SK-N-SH (cell line): ENCODE data around the gene RARA. TPM values are rescaled to one million over a fixed set of nuclear protein-coding genes. Genes with fewer than 3 reads are reported as not detected.

Source experiments
- CTCF ChIA-PET: fragments of 300-600, 350-600 bp; formaldehyde crosslinking; extraction: SDS; loops from one replicate; lab custom pipeline; 2021; lab: Yijun Ruan, JAX
- POLR2A ChIA-PET: fragments of 350-600 bp; sonication (Branson Sonifier 250); formaldehyde crosslinking; extraction: SDS; loops from one replicate; lab custom pipeline; 2020; ENCODE audit warnings: antibody characterized with exemption, inconsistent platforms; lab: Yijun Ruan, JAX
- DNase-seq: peaks from one replicate; pipeline ENCODE4 v3.0.0; 2012
- H2AFZ ChIP-seq: fragments of 200-600 bp; sonication (generic); 2 replicates; pipeline ENCODE4 v1.8.1; 2016; ENCODE audit warnings: antibody characterized with exemption, mild to moderate bottlenecking, low read depth
- H3F3A ChIP-seq: fragments of 200-600 bp; sonication (generic); replicated peaks from 2 replicates; pipeline ENCODE3; 2016; ENCODE audit warnings: antibody characterized with exemption, mild to moderate bottlenecking; ENCODE audit not compliant: insufficient read depth
- H3K27ac ChIP-seq, 2 experiments: fragments of 200-500 bp in 1 of 2; fragments of 200-600 bp in 1 of 2; sonication (Bioruptor generic) in 1 of 2; sonication (generic), shearing (Covaris generic) in 1 of 2; 2 replicates each; pipeline versions ENCODE4 v1.5.1 to v1.6.1; 2014 to 2016; ENCODE audit warnings: low read depth in 2 of 2, inconsistent platforms in 1 of 2, low read length in 1 of 2, mild to moderate bottlenecking in 1 of 2, mixed read lengths in 1 of 2
- H3K27me3 ChIP-seq: fragments of 200-600 bp; sonication (generic), shearing (Covaris generic); 2 replicates; pipeline ENCODE4 v1.6.1; 2016; ENCODE audit warnings: mixed run types; ENCODE audit not compliant: insufficient read depth
- H3K36me3 ChIP-seq, 2 experiments: fragments of 200-500 bp in 1 of 2; fragments of 200-600 bp in 1 of 2; sonication (Bioruptor generic) in 1 of 2; sonication (generic) in 1 of 2; replicated peaks in 1 of 2; 2 replicates each; pipeline versions ENCODE3 to v1.5.1; 2014 to 2016; ENCODE audit warnings: low read length in 1 of 2, mild to moderate bottlenecking in 1 of 2; ENCODE audit not compliant: insufficient read depth in 2 of 2, control insufficient read depth in 1 of 2
- H3K4me1 ChIP-seq, 2 experiments: fragments of 200-500 bp in 1 of 2; fragments of 200-600 bp in 1 of 2; sonication (Bioruptor generic) in 1 of 2; sonication (generic), shearing (Covaris generic) in 1 of 2; 2 replicates each; pipeline versions ENCODE4 v1.5.1 to v1.6.1; 2014 to 2016; ENCODE audit warnings: low read depth in 1 of 2, low read length in 1 of 2, mixed run types in 1 of 2; ENCODE audit not compliant: insufficient read depth in 2 of 2, control insufficient read depth in 1 of 2
- H3K4me2 ChIP-seq: fragments of 200-600 bp; sonication (generic), shearing (Covaris generic); 2 replicates; pipeline ENCODE4 v1.6.1; 2017; ENCODE audit warnings: mixed run types
- H3K4me3 ChIP-seq, 2 experiments: fragments of 200-500 bp in 1 of 2; fragments of 200-600 bp in 1 of 2; sonication (Bioruptor generic) in 1 of 2; sonication (generic), shearing (Covaris generic) in 1 of 2; 2 replicates each; pipeline versions ENCODE4 v1.5.1 to v1.8.1; 2014 to 2016; ENCODE audit warnings: low read depth in 2 of 2, inconsistent platforms in 1 of 2, low read length in 1 of 2, mild to moderate bottlenecking in 1 of 2, mixed read lengths in 1 of 2, moderate library complexity in 1 of 2
- H3K79me2 ChIP-seq: fragments of 200-600 bp; sonication (generic); 2 replicates; pipeline ENCODE4 v1.8.1; 2017; ENCODE audit warnings: mild to moderate bottlenecking; ENCODE audit not compliant: insufficient read depth
- H3K9ac ChIP-seq: fragments of 200-600 bp; sonication (generic); 2 replicates; pipeline ENCODE4 v1.6.1; 2017; ENCODE audit warnings: mixed run types
- H3K9me2 ChIP-seq: fragments of 200-600 bp; sonication (generic); 2 replicates; pipeline ENCODE4 v1.6.1; 2017; ENCODE audit warnings: mixed run types
- H3K9me3 ChIP-seq: fragments of 200-600 bp; sonication (generic); 2 replicates; pipeline ENCODE4 v1.6.1; 2017; ENCODE audit warnings: mixed run types, mild to moderate bottlenecking, moderate library complexity
- H4K20me1 ChIP-seq: fragments of 200-600 bp; sonication (generic); 2 replicates; pipeline ENCODE4 v1.6.1; 2017; ENCODE audit warnings: mild to moderate bottlenecking, mixed run types; ENCODE audit not compliant: insufficient read depth
- CHD2 ChIP-seq: fragments of 150-350 bp; IDR thresholded peaks from 2 replicates; pipeline ENCODE4 v1.6.1; 2018; ENCODE audit warnings: low read length; ENCODE audit not compliant: partially characterized antibody
- ELF1 ChIP-seq: IDR thresholded peaks from 2 replicates; pipeline ENCODE4 v1.4.0; 2012
- EP300 ChIP-seq, 2 experiments: IDR thresholded peaks; 2 replicates each; pipeline versions ENCODE4 v1.4.0 to v1.6.1; 2012; ENCODE audit warnings: borderline replicate concordance in 1 of 2, low read depth in 1 of 2, low read length in 1 of 2
- FOSL2 ChIP-seq: IDR thresholded peaks from 2 replicates; pipeline ENCODE4 v1.4.0; 2012; ENCODE audit warnings: low read depth, mild to moderate bottlenecking, moderate library complexity, borderline replicate concordance
- FOXM1 ChIP-seq: IDR thresholded peaks from 2 replicates; pipeline ENCODE4 v1.4.0; 2012; ENCODE audit warnings: low read depth, mild to moderate bottlenecking
- IRF3 ChIP-seq: fragments of 150-350 bp; IDR thresholded peaks from 2 replicates; pipeline ENCODE4 v1.6.1; 2016; ENCODE audit warnings: mild to moderate bottlenecking, low read depth, low read length
- PBX3 ChIP-seq: IDR thresholded peaks from 2 replicates; pipeline ENCODE4; 2012
- POLR2AphosphoS5 ChIP-seq: IDR thresholded peaks from 2 replicates; pipeline ENCODE4 v1.6.1; 2012; ENCODE audit warnings: low read depth, low read length
- RCOR1 ChIP-seq: fragments of 150-350 bp; IDR thresholded peaks from 2 replicates; pipeline ENCODE4 v1.6.1; 2017; ENCODE audit warnings: antibody characterized with exemption, low read length
- RXRA ChIP-seq: IDR thresholded peaks from 2 replicates; pipeline ENCODE4 v1.4.0; 2012; ENCODE audit warnings: low read depth, mild to moderate bottlenecking, borderline replicate concordance
- TCF12 ChIP-seq: IDR thresholded peaks from 2 replicates; pipeline ENCODE4 v1.4.0; 2012
- TEAD4 ChIP-seq: IDR thresholded peaks from 2 replicates; pipeline ENCODE4 v1.4.0; 2012; ENCODE audit warnings: mild to moderate bottlenecking, borderline replicate concordance; ENCODE audit not compliant: insufficient read depth
- WGBS: methylation state at CpG from one replicate; pipeline ENCODE4 v1.1.6; 2017; ENCODE audit warnings: low lambda C conversion rate; 5-methylcytosine and 5-hydroxymethylcytosine counted together
- polyA plus RNA-seq, 3 experiments: library from polyadenylated mRNA; depleted of rRNA; stranded (reverse); fragments of >200 nt; gene quantifications; 2 replicates each; pipeline ENCODE4 v1.2.3, GENCODE V29; 2012
- TF ChIP-seq, protein P1 (sequence below): fragments of 150-350 bp; IDR thresholded peaks from 2 replicates; pipeline ENCODE4 v1.6.1; 2017; ENCODE audit warnings: antibody characterized with exemption, low read length, low read depth, borderline replicate concordance
- TF ChIP-seq, protein P2 (sequence below): IDR thresholded peaks from 2 replicates; pipeline ENCODE4 v1.4.0; 2012; ENCODE audit warnings: low read depth, borderline replicate concordance

Gene RARA
- polyA plus RNA-seq, 1 of the 3 experiments (the other 2 are of a cell fraction): 13.3 TPM

DNA sequence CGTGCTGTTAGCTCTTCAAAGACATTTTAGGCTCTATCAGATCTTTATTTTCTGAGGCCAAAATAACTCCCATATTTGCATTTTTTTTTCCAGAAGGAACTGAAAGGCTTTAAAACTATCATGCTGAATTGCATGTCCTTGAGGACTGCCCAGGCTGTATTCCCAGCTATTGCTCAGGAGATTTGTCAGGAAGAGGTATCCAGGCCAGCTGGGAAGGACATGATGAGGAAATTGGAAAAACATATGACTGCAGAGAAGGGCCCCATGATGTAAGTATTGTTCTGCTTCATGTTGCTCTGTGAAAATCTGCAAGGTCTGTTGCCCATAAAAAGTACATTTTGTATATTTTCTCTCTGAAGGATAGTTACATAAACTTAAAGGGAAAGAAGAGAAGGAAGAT is 15.6 kb upstream of the RARA start:
- no peak overlapping the region for H2AFZ ChIP-seq
- no peaks in the 10 kb centered on the region for H3K9me2 ChIP-seq
- no peaks in the 10 kb centered on the region for H3K27me3 ChIP-seq
- H3K4me2 ChIP-seq: no peak overlapping the region
- TF ChIP-seq CHD2 (no peak), FOSL2 (no peak), POLR2AphosphoS5 (no peak), TCF12 (no peak), RCOR1 (no peak), FOXM1 (no peak)
- TF ChIP-seq, protein P1, sequence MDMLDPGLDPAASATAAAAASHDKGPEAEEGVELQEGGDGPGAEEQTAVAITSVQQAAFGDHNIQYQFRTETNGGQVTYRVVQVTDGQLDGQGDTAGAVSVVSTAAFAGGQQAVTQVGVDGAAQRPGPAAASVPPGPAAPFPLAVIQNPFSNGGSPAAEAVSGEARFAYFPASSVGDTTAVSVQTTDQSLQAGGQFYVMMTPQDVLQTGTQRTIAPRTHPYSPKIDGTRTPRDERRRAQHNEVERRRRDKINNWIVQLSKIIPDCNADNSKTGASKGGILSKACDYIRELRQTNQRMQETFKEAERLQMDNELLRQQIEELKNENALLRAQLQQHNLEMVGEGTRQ: no peak
- no peaks in the 10 kb centered on the region for H3K9me3 ChIP-seq
- H3F3A ChIP-seq: peaks cover 10% of the 10 kb centered on the region
- H3K79me2 ChIP-seq: peaks cover 30% of the 10 kb centered on the region
- 93% methylated on average over 1 of the region's 1 CpG for WGBS
- no peak overlapping the region for H3K9ac ChIP-seq
- ChIA-PET POLR2A (interaction anchor here (0.7 kb wide), 1 partner anchor 12 kb away, joined by 3 read pairs; no protein-coding TSS in a partner anchor), CTCF (interaction anchor here (0.7 to 36.0 kb wide), 6 partner anchors 10 to 181 kb away, joined by 3 to 1706 read pairs (median 13); partner anchors contain the start of gene GJD3)
- H3K27ac ChIP-seq: no peak overlapping the region
- H3K36me3 ChIP-seq: peaks cover 22 to 27% of the 10 kb centered on the region in 2 experiments
- no peaks in the 10 kb centered on the region for H4K20me1 ChIP-seq
- no peak overlapping the region for H3K4me3 ChIP-seq
- DNase-seq: no peak
- peaks cover 2 to 5% of the 10 kb centered on the region in 2 experiments; a peak in 2 of 4 replicates for H3K4me1 ChIP-seq

DNA sequence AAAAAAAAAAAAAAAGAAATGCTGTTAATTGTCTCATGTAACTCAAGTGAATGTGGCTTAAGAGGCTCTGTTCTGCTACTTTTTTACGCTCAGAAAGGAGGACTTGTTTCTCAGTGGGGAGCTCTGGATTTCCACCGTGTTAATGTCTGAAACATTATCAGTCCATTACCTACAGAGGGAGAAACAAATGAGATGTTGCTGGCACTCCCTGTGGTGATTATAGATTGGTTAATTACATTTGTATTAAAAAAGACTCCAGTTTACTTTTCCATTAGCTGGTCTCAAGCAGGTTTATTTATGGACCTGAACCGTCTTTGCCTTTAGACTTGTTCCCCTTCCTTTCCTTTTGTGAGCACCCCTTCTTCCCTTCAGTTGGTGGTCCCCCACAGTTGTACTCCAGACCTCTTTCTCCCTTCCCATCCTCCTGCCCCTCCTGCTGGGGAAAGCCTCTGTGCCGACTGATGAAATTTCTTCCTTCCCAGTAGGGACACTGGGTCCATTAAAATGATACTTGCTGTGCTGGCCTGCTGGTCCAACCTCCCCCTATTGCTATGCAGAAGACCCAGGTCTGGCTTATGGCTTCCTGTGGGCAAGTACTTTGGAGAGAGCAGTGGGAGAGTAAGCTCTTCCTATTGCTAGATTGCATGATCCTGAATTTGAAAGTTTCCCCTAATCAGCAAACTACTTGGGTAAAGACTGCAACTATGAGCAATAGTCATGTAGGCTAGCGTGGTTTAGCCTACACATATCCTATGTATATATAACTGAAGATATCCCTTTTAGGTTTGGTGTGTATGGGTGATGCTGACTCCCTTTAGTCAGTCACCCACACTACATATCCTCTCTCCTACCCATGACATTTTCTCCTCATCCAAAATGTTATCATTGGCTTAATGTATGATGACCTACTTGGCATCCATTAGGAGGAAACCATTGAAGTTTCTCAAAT is 13.2 kb upstream of the RARA start:
- Histone ChIP-seq H3K9me2 (no peaks in the 10 kb centered on the region), H3K36me3 (peaks cover 23 to 27% of the 10 kb centered on the region in 2 experiments), H2AFZ (no peak overlapping the region), H3K4me2 (no peak overlapping the region), H3K9me3 (no peaks in the 10 kb centered on the region), H3K4me3 (no peak overlapping the region), H3F3A (peaks cover 14% of the 10 kb centered on the region), H3K27me3 (no peaks in the 10 kb centered on the region), H4K20me1 (no peaks in the 10 kb centered on the region), H3K27ac (no peak overlapping the region), H3K9ac (no peak overlapping the region), H3K4me1 (peaks cover 0 to 12% of the 10 kb centered on the region in 2 experiments; a peak in 1 of 4 replicates), H3K79me2 (peaks cover 10% of the 10 kb centered on the region; the same call in 1 of the 2 replicates)
- 93% methylated on average over 5 of the region's 5 CpGs for WGBS
- TF ChIP-seq EP300 (IDR thresholded peaks at IDR 0.05; ENCODE audit: borderline replicate concordance in 1 of 2, low read depth in 1 of 2, low read length in 1 of 2) (no peak), POLR2AphosphoS5 (no peak), RXRA (no peak), ELF1 (no peak), PBX3 (no peak), IRF3 (no peak), TEAD4 (no peak)
- TF ChIP-seq, protein P2, sequence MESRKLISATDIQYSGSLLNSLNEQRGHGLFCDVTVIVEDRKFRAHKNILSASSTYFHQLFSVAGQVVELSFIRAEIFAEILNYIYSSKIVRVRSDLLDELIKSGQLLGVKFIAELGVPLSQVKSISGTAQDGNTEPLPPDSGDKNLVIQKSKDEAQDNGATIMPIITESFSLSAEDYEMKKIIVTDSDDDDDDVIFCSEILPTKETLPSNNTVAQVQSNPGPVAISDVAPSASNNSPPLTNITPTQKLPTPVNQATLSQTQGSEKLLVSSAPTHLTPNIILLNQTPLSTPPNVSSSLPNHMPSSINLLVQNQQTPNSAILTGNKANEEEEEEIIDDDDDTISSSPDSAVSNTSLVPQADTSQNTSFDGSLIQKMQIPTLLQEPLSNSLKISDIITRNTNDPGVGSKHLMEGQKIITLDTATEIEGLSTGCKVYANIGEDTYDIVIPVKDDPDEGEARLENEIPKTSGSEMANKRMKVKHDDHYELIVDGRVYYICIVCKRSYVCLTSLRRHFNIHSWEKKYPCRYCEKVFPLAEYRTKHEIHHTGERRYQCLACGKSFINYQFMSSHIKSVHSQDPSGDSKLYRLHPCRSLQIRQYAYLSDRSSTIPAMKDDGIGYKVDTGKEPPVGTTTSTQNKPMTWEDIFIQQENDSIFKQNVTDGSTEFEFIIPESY: no peak
- POLR2A ChIA-PET: no interaction called here
- no peak for DNase-seq
- CTCF ChIA-PET: interaction anchor here (1.2 to 36.0 kb wide), 8 partner anchors 7 to 238 kb away, joined by 3 to 1706 read pairs (median 13); partner anchors contain the start of genes GJD3 and TOP2A
